CD14-positive monocyte (primary cell): ENCODE measurements around the gene CXCR4. TPM values are rescaled to one million over a fixed set of nuclear protein-coding genes. Genes with fewer than 3 reads are reported as not detected.

Experiments
- DNase-seq, 3 donors: peaks; one replicate each; pipeline ENCODE4 v3.0.0-alpha.2; 2011 to 2022
- H2AFZ ChIP-seq: 2 replicates; pipeline ENCODE4 v1.6.0; 2012; ENCODE audit warnings: mild to moderate bottlenecking, low read depth, low read length, inconsistent platforms; ENCODE audit not compliant: insufficient read depth, poor library complexity, severe bottlenecking
- H3K27ac ChIP-seq, 2 donors: 1 replicate in 1 of 2; 2 replicates in 1 of 2; pipeline ENCODE4 v1.5.1; 2012 to 2013; ENCODE audit warnings: low read length in 2 of 2, control low read depth in 1 of 2, inconsistent platforms in 1 of 2, low read depth in 1 of 2, mild to moderate bottlenecking in 1 of 2
- H3K27me3 ChIP-seq, 2 donors: one replicate each; pipeline versions ENCODE4 v1.6.0 to v1.6.1; 2011 to 2013; ENCODE audit warnings: low read length in 2 of 2; ENCODE audit not compliant: control insufficient read depth in 2 of 2, insufficient read depth in 2 of 2
- H3K36me3 ChIP-seq, 2 donors: replicated peaks in 1 of 2; 1 replicate in 1 of 2; 2 replicates in 1 of 2; pipeline versions ENCODE4 v1.5.1 to v1.6.1; 2012 to 2013; ENCODE audit warnings: low read length in 2 of 2, control low read depth in 1 of 2, inconsistent platforms in 1 of 2, mild to moderate bottlenecking in 1 of 2; ENCODE audit not compliant: insufficient read depth in 2 of 2, control insufficient read depth in 1 of 2
- H3K4me1 ChIP-seq, 2 donors: 1 replicate in 1 of 2; 2 replicates in 1 of 2; pipeline versions ENCODE4 v1.5.1 to v1.6.1; 2012 to 2013; ENCODE audit warnings: low read length in 2 of 2, control low read depth in 1 of 2, inconsistent platforms in 1 of 2, mild to moderate bottlenecking in 1 of 2, moderate library complexity in 1 of 2; ENCODE audit not compliant: insufficient read depth in 2 of 2, control insufficient read depth in 1 of 2
- H3K4me2 ChIP-seq: replicated peaks from 2 replicates; pipeline ENCODE3; 2012; ENCODE audit warnings: low read length, moderate library complexity, mild to moderate bottlenecking; ENCODE audit not compliant: poor library complexity, severe bottlenecking; ENCODE audit errors: extremely low read depth
- H3K4me3 ChIP-seq, 3 experiments: fragments of 200-600 bp in 1 of 3; sonication (generic) in 1 of 3; replicated peaks in 1 of 3; 1 replicate in 2 of 3; 2 replicates in 1 of 3; pipeline ENCODE4 v1.5.1; 2011 to 2013; ENCODE audit warnings: low read length in 3 of 3, mild to moderate bottlenecking in 3 of 3, control low read depth in 2 of 3, low read depth in 2 of 3, inconsistent platforms in 1 of 3, moderate library complexity in 1 of 3
- H3K79me2 ChIP-seq: 2 replicates; pipeline ENCODE4 v1.6.0; 2012; ENCODE audit warnings: mild to moderate bottlenecking, control low read depth, inconsistent platforms, low read length, moderate library complexity; ENCODE audit not compliant: insufficient read depth
- H3K9ac ChIP-seq: 2 replicates; pipeline ENCODE4 v1.6.0; 2017; ENCODE audit warnings: low read length, mild to moderate bottlenecking; ENCODE audit not compliant: insufficient read depth, poor library complexity, severe bottlenecking
- H3K9me3 ChIP-seq, 2 donors: replicated peaks in 1 of 2; 1 replicate in 1 of 2; 2 replicates in 1 of 2; pipeline versions ENCODE4 v1.5.1 to v1.6.1; 2012 to 2013; ENCODE audit warnings: low read length in 2 of 2, control low read depth in 1 of 2; ENCODE audit not compliant: control insufficient read depth in 1 of 2, insufficient read depth in 1 of 2
- H4K20me1 ChIP-seq: 2 replicates; pipeline ENCODE4 v1.6.0; 2012; ENCODE audit warnings: mild to moderate bottlenecking, low read length, control low read depth, moderate library complexity; ENCODE audit not compliant: insufficient read depth
- H3K27ac Mint-ChIP-seq, 7 donors: one replicate each; pipeline ENCODE4 v1.8.0; 2020; ENCODE audit warnings: mild to moderate bottlenecking in 7 of 7, mixed read lengths in 7 of 7, moderate library complexity in 6 of 7, inconsistent platforms in 2 of 7
- H3K27me3 Mint-ChIP-seq, 3 donors: one replicate each; pipeline ENCODE4 v1.8.0; 2021 to 2022; ENCODE audit warnings: low read depth in 3 of 3, mild to moderate bottlenecking in 3 of 3, mixed read lengths in 3 of 3, moderate library complexity in 3 of 3, inconsistent platforms in 1 of 3
- H3K36me3 Mint-ChIP-seq, 2 donors: one replicate each; pipeline ENCODE4 v1.8.0; 2020; ENCODE audit warnings: mixed read lengths in 2 of 2, inconsistent platforms in 1 of 2, mild to moderate bottlenecking in 1 of 2
- H3K4me1 Mint-ChIP-seq: one replicate; pipeline ENCODE4 v1.8.0; 2020; ENCODE audit warnings: mild to moderate bottlenecking, mixed read lengths
- H3K4me3 Mint-ChIP-seq, 2 donors: one replicate each; pipeline ENCODE4 v1.8.0; 2020; ENCODE audit warnings: mild to moderate bottlenecking in 2 of 2, mixed read lengths in 2 of 2, moderate library complexity in 1 of 2
- H3K9me3 Mint-ChIP-seq, 7 donors: one replicate each; pipeline ENCODE4 v1.8.0; 2020 to 2022; ENCODE audit warnings: mixed read lengths in 7 of 7, mild to moderate bottlenecking in 6 of 7, moderate library complexity in 6 of 7, inconsistent platforms in 2 of 7
- CTCF ChIP-seq: fragments of 200-600 bp; IDR thresholded peaks from one replicate; pipeline ENCODE4 v1.8.0; 2022; ENCODE audit warnings: antibody characterized with exemption, mild to moderate bottlenecking
- WGBS: methylation state at CpG from one replicate; pipeline ENCODE4 v1.1.5; 2013; ENCODE audit warnings: missing lambda C conversion rate; ENCODE audit not compliant: insufficient coverage; 5-methylcytosine and 5-hydroxymethylcytosine counted together
- intact Hi-C, 2 donors: fragments of 100-400 bp; cut with micrococcal nuclease; formaldehyde crosslinking; loops; one replicate each; pipeline versions ENCODE4 v1.15.0 to v1.15.1; 2023
- polyA plus RNA-seq, 3 donors: library from polyadenylated mRNA; depleted of rRNA in 1 of 3; unstranded in 2 of 3; stranded (reverse) in 1 of 3; fragments of 300-500 nt in 2 of 3; fragments of >200 nt in 1 of 3; fragmentation: Illumina TruSeq in 2 of 3; gene quantifications; 1 replicate in 2 of 3; 2 replicates in 1 of 3; pipeline ENCODE4 v1.2.3, GENCODE V29; 2012 to 2021

Gene CXCR4
- polyA plus RNA-seq, 3 donors, result 140 to 1,274 (median 391) TPM

- WGBS, result no CpG with 5 or more reads among the region's 4 CpGs
- Mint-ChIP-seq H3K27ac (no peak overlapping the region), H3K4me3 (no peak overlapping the region), H3K4me1 (peaks cover 24% of the 10 kb centered on the region), H3K9me3 (peaks cover 0 to 4% (median 1%) of the 10 kb centered on the region in 7 donors), H3K27me3 (no peaks in the 10 kb centered on the region), H3K36me3 (no peaks in the 10 kb centered on the region)
- Histone ChIP-seq H3K36me3 (no peaks in the 10 kb centered on the region), H2AFZ (no peak overlapping the region), H3K4me3 (no peak overlapping the region), H3K79me2 (no peaks in the 10 kb centered on the region), H3K27ac (no peak overlapping the region), H3K27me3 (no peaks in the 10 kb centered on the region), H3K4me1 (peaks cover 0 to 9% of the 10 kb centered on the region in 2 donors), H3K9me3 (no peaks in the 10 kb centered on the region), H4K20me1 (no peaks in the 10 kb centered on the region), H3K4me2 (no peak overlapping the region), H3K9ac (no peak overlapping the region)
- no peak for DNase-seq
- intact Hi-C loops, result no loop called here
- no peak for TF ChIP-seq CTCF
Observed at GRCh38 chr2:136154384-136154783, 36.4 kb upstream of the CXCR4 start.

- Mint-ChIP-seq H3K4me3 (no peak overlapping the region), H3K27ac (peak overlapping the region in 2 of 7 donors; percentile 15 to 72), H3K9me3 (peaks cover 0 to 9% (median 3%) of the 10 kb centered on the region in 7 donors), H3K27me3 (no peaks in the 10 kb centered on the region), H3K36me3 (peaks cover 0 to 1% of the 10 kb centered on the region in 2 donors), H3K4me1 (peaks cover 17% of the 10 kb centered on the region)
- intact Hi-C loops, result no loop called here
- peaks cover 0 to 9% of the 10 kb centered on the region in 2 donors for H3K4me1 ChIP-seq
- no peak overlapping the region for H3K4me3 ChIP-seq
- no peak overlapping the region for H3K4me2 ChIP-seq
- no peaks in the 10 kb centered on the region for H4K20me1 ChIP-seq
- no peaks in the 10 kb centered on the region for H3K79me2 ChIP-seq
- H3K9me3 ChIP-seq, result no peaks in the 10 kb centered on the region
- TF ChIP-seq CTCF, result no peak
- no peak overlapping the region for H3K9ac ChIP-seq
- H3K36me3 ChIP-seq, result no peaks in the 10 kb centered on the region
- no peak overlapping the region for H3K27ac ChIP-seq
- H2AFZ ChIP-seq, result no peak overlapping the region
- no peaks in the 10 kb centered on the region for H3K27me3 ChIP-seq
- WGBS, result 20% methylated on average over 1 of the region's 7 CpGs
- no peak for DNase-seq
Observed at GRCh38 chr2:136151021-136151971, 33.3 kb upstream of the CXCR4 start.
